ENCODE results near the gene GNRH2.

DNA sequence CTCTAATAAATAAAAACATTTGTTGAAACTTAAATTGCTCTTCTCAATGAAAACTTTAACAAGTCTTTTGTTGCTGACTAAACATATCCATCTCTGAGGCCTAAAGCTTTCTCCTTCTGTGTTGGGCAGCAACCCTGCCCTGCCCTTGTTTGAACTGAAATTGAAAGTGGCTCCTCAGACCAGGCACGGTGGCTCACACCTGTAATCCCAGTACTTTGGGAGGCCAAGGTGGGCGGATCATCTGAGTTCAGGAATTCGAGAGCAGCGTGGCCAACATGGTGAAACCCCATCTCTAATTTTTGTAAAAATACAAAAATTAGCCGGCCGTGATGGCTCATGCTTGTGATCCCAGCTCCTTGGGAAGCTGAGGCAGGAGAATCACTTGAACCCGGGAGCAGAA, 29.2 kb upstream of the GNRH2 start:
- TF ChIP-seq POLR2A (IDR thresholded peaks at IDR 0.05) = no peak
- TF ChIP-seq, protein P1, sequence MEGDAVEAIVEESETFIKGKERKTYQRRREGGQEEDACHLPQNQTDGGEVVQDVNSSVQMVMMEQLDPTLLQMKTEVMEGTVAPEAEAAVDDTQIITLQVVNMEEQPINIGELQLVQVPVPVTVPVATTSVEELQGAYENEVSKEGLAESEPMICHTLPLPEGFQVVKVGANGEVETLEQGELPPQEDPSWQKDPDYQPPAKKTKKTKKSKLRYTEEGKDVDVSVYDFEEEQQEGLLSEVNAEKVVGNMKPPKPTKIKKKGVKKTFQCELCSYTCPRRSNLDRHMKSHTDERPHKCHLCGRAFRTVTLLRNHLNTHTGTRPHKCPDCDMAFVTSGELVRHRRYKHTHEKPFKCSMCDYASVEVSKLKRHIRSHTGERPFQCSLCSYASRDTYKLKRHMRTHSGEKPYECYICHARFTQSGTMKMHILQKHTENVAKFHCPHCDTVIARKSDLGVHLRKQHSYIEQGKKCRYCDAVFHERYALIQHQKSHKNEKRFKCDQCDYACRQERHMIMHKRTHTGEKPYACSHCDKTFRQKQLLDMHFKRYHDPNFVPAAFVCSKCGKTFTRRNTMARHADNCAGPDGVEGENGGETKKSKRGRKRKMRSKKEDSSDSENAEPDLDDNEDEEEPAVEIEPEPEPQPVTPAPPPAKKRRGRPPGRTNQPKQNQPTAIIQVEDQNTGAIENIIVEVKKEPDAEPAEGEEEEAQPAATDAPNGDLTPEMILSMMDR (IDR thresholded peaks at IDR 0.05) = no peak
